ENCODE data around the gene ANKRD30A. TPM values are rescaled to one million over a fixed set of nuclear protein-coding genes. Genes with fewer than 3 reads are reported as not detected.

Gene ANKRD30A, protein sequence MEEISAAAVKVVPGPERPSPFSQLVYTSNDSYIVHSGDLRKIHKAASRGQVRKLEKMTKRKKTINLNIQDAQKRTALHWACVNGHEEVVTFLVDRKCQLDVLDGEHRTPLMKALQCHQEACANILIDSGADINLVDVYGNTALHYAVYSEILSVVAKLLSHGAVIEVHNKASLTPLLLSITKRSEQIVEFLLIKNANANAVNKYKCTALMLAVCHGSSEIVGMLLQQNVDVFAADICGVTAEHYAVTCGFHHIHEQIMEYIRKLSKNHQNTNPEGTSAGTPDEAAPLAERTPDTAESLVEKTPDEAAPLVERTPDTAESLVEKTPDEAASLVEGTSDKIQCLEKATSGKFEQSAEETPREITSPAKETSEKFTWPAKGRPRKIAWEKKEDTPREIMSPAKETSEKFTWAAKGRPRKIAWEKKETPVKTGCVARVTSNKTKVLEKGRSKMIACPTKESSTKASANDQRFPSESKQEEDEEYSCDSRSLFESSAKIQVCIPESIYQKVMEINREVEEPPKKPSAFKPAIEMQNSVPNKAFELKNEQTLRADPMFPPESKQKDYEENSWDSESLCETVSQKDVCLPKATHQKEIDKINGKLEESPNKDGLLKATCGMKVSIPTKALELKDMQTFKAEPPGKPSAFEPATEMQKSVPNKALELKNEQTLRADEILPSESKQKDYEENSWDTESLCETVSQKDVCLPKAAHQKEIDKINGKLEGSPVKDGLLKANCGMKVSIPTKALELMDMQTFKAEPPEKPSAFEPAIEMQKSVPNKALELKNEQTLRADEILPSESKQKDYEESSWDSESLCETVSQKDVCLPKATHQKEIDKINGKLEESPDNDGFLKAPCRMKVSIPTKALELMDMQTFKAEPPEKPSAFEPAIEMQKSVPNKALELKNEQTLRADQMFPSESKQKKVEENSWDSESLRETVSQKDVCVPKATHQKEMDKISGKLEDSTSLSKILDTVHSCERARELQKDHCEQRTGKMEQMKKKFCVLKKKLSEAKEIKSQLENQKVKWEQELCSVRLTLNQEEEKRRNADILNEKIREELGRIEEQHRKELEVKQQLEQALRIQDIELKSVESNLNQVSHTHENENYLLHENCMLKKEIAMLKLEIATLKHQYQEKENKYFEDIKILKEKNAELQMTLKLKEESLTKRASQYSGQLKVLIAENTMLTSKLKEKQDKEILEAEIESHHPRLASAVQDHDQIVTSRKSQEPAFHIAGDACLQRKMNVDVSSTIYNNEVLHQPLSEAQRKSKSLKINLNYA (N-terminal part only)
- not detected for total RNA-seq

DNA sequence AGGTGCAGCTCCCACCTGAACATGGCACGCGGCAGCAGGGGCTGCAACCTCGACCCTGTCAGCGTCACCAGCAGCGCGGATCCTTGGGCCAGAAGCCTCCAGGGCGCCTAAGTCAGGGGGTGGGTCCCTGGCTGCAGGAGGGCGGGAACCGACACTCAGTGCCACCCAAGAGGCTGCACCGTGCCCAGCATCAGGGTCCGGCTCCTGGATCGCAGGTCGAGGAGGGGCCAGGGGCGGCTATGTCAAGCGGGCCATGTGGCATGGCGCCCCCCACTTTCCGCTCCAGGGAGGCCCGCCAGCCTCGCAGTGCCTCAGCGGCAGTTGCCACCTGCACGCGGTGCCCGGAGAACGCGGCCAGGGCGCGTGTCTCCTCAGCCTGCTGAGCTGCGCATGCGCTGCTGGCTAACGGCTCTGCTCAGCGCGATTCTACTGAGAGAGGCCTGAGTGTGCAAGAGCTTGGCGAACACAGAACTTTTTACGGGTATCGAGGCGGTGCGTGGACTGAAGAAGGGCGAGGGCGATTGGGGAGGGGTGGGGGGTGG lies at the start of gene ANKRD30A:
ANKRD30A (plus strand) TSS at position 408 of the 542 bp plus-strand sequence. CDS start 190 bp downstream, outside the sequence.

Small RNAs within 50 kb of the gene (small RNA-seq; reads per million reads assigned to genes)
- 0 reads per million in 2 donors for gene RF00019
- gene RN7SL314P = 0.06 to 0.09 reads per million in 2 donors
- gene RNU6-811P = 0 reads per million in 2 donors

Measured in melanocyte of skin (primary cell).